GM21619 (cell line): ENCODE data around the gene MAML3.

Experiments used
- ATAC-seq: cut with Tn5 transposase; IDR thresholded peaks from one replicate; pipeline ENCODE4 v1.9.1; 2021; ENCODE audit not compliant: unreplicated experiment

Gene MAML3

GRCh38 chr4:139672215-139672614 is 481.8 kb downstream of the MAML3 start:
- ATAC-seq, result no peak

- no peak for ATAC-seq
These were observed 483.2 kb downstream of the MAML3 start for GRCh38 chr4:139670775-139671174.

DNA sequence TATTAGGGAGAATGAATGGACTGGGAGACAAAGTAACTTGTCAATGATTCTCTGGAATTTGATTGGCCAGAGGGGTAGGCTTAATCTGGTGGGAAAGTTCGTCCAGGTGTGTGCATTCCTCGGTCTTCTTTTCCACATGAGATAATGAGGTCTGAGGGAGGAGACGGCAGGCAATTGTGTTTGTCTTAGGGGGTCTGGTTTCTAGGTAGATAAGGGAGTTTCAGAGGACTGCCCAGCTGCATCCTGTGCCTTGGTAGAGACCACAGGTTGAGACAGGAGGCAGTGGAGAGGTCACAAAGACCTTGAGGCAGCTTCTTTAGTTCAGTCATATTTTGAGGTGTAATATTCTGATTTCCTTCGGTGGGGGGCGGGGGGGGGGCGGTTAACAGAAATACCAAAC is 484.1 kb downstream of the MAML3 start:
- ATAC-seq, result no peak

- no peak for ATAC-seq
These were observed 484.6 kb downstream of the MAML3 start for GRCh38 chr4:139669335-139669734.

- no peak for ATAC-seq
These were observed 485.3 kb downstream of the MAML3 start for GRCh38 chr4:139668658-139669201.

DNA sequence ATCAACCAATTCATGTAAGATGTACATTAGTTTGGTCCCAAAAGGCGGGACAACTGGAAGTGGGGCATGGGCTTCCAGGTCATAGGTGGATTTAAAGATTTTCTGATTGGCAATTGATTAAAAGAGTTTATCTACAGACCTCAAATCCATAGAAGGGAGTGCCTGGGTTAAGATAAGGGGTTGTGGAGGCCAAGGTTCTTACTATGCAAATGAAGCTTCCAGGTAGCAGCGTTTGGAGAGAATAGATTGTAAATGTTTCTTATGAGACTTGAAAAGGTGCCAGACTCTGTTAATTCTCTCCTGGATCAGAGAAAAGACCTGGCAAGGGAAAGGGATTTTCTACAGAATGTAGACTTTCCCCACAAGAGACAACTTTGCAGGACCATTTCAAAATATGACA is 485.9 kb downstream of the MAML3 start:
- no peak for ATAC-seq
